Stimulated activated CD4-positive, alpha-beta T cell treated with anti-CD3 and anti-CD28 coated beads, Interleukin-4, amount 100 ng/mL, for 1 hour (primary cell): ENCODE measurements around the gene CHN2.

Source experiments
- DNase-seq: peaks from one replicate; pipeline ENCODE4 v3.0.0-alpha.2; 2020

The CHN2 gene

GRCh38 chr7:29229066-29229465, 34.5 kb downstream of the CHN2 start:
- no peak for DNase-seq

- no peak for DNase-seq
Measured at GRCh38 chr7:29229946-29230345, 35.4 kb downstream of the CHN2 start.

- DNase-seq = no peak
Measured at GRCh38 chr7:29230871-29231345, 36.3 kb downstream of the CHN2 start.

- no peak for DNase-seq
Measured at GRCh38 chr7:29231671-29232232, 37.2 kb downstream of the CHN2 start.

- DNase-seq = no peak
Measured at GRCh38 chr7:29234438-29234837, 39.9 kb downstream of the CHN2 start.

GRCh38 chr7:29236071-29236580, 41.6 kb downstream of the CHN2 start:
- no peak for DNase-seq

GRCh38 chr7:29236649-29237048, 42.1 kb downstream of the CHN2 start:
- DNase-seq = no peak

GRCh38 chr7:29237489-29237888, 42.9 kb downstream of the CHN2 start:
- DNase-seq = no peak

- no peak for DNase-seq
Measured at GRCh38 chr7:29239638-29240037, 45.1 kb downstream of the CHN2 start.

GRCh38 chr7:29242265-29242664, 47.7 kb downstream of the CHN2 start:
- no peak for DNase-seq

GRCh38 chr7:29243910-29244655, 49.5 kb downstream of the CHN2 start:
- DNase-seq = peak; percentile 33

GRCh38 chr7:29247224-29247962, 52.8 kb downstream of the CHN2 start:
- DNase-seq = no peak

GRCh38 chr7:29247963-29248236, 53.3 kb downstream of the CHN2 start:
- DNase-seq = no peak

- DNase-seq = no peak
Measured at GRCh38 chr7:29248713-29249382, 54.3 kb downstream of the CHN2 start.

- no peak for DNase-seq
Measured at GRCh38 chr7:29249383-29249750, 54.8 kb downstream of the CHN2 start.

- no peak for DNase-seq
Measured at GRCh38 chr7:29249860-29250259, 55.3 kb downstream of the CHN2 start.

GRCh38 chr7:29253225-29253624, 58.6 kb downstream of the CHN2 start:
- no peak for DNase-seq

GRCh38 chr7:29254591-29254990, 60.0 kb downstream of the CHN2 start:
- DNase-seq = no peak

GRCh38 chr7:29255199-29255878, 60.8 kb downstream of the CHN2 start:
- no peak for DNase-seq

GRCh38 chr7:29255906-29256692, 61.5 kb downstream of the CHN2 start:
- DNase-seq = no peak

GRCh38 chr7:29256693-29257002, 62.1 kb downstream of the CHN2 start:
- no peak for DNase-seq

- no peak for DNase-seq
Measured at GRCh38 chr7:29258951-29259350, 64.4 kb downstream of the CHN2 start.
